ENCODE measurements around the gene SLC39A9. TPM values are rescaled to one million over a fixed set of nuclear protein-coding genes. Genes with fewer than 3 reads are reported as not detected.

SLC39A9 gene
- total and polyA plus RNA-seq, 8 donors, result 13.2 to 40.2 (median 28.6) TPM

- no peak overlapping the region for H3K4me3 ChIP-seq
- no peak for TF ChIP-seq CTCF (IDR thresholded peaks at IDR 0.05)
- H3K27ac ChIP-seq, result no peak overlapping the region
- no peak for DNase-seq
- no peaks in the 10 kb centered on the region for H3K36me3 ChIP-seq
- no peaks in the 10 kb centered on the region for H3K9me3 ChIP-seq
- ATAC-seq, result no peak
- no peaks in the 10 kb centered on the region for H3K27me3 ChIP-seq
- no peak for FAIRE-seq
- intact Hi-C loops (cut with DNase I), result no loop called here
- 75 to 91% methylated on average over 5 of the region's 5 CpGs for WGBS, 2 donors
- no peaks in the 10 kb centered on the region for H3K4me1 ChIP-seq
These were observed 46.6 kb upstream of the SLC39A9 start for GRCh38 chr14:69351911-69352310.

- DNase-seq (no peak), FAIRE-seq (no peak), ATAC-seq (no peak)
- 93 to 96% methylated on average over 3 of the region's 3 CpGs for WGBS, 2 donors
- Histone ChIP-seq H3K9me3 (no peaks in the 10 kb centered on the region), H3K27ac (no peak overlapping the region), H3K4me3 (no peak overlapping the region), H3K4me1 (no peaks in the 10 kb centered on the region), H3K36me3 (no peaks in the 10 kb centered on the region), H3K27me3 (no peaks in the 10 kb centered on the region)
- TF ChIP-seq CTCF (IDR thresholded peaks at IDR 0.05), result no peak
- intact Hi-C loops (cut with DNase I), result no loop called here
These were observed 45.3 kb upstream of the SLC39A9 start for GRCh38 chr14:69353168-69353567.

- no peak for TF ChIP-seq CTCF (IDR thresholded peaks at IDR 0.05)
- Histone ChIP-seq H3K9me3 (no peaks in the 10 kb centered on the region), H3K36me3 (no peaks in the 10 kb centered on the region), H3K4me3 (no peak overlapping the region), H3K27ac (no peak overlapping the region), H3K27me3 (no peaks in the 10 kb centered on the region), H3K4me1 (no peaks in the 10 kb centered on the region)
- no peak for FAIRE-seq
- 72 to 83% methylated on average over 11 of the region's 11 CpGs for WGBS, 2 donors
- ATAC-seq, result peak in 2 of 4 donors; percentile 52 to 78
- intact Hi-C loops (cut with DNase I), result no loop called here
- no peak for DNase-seq
These were observed 43.9 kb upstream of the SLC39A9 start for GRCh38 chr14:69354383-69355153.

- Histone ChIP-seq H3K9me3 (no peaks in the 10 kb centered on the region), H3K27me3 (no peaks in the 10 kb centered on the region), H3K27ac (no peak overlapping the region), H3K36me3 (no peaks in the 10 kb centered on the region), H3K4me3 (no peak overlapping the region), H3K4me1 (no peaks in the 10 kb centered on the region)
- intact Hi-C loops (cut with DNase I), result no loop called here
- DNase-seq (no peak), FAIRE-seq (no peak), ATAC-seq (no peak)
- no peak for TF ChIP-seq CTCF (IDR thresholded peaks at IDR 0.05)
- WGBS, 2 donors, result 88 to 94% methylated on average over 6 of the region's 6 CpGs
These were observed 43.3 kb upstream of the SLC39A9 start for GRCh38 chr14:69355154-69355597.

GRCh38 chr14:69355607-69356281, 42.7 kb upstream of the SLC39A9 start:
- Histone ChIP-seq H3K4me1 (no peaks in the 10 kb centered on the region), H3K4me3 (no peak overlapping the region), H3K27me3 (no peaks in the 10 kb centered on the region), H3K27ac (no peak overlapping the region), H3K9me3 (no peaks in the 10 kb centered on the region), H3K36me3 (no peaks in the 10 kb centered on the region)
- 68 to 76% methylated on average over 6 of the region's 6 CpGs for WGBS, 2 donors
- no peak for DNase-seq
- TF ChIP-seq CTCF (IDR thresholded peaks at IDR 0.05), result no peak
- intact Hi-C loops (cut with DNase I), result no loop called here
- FAIRE-seq, result no peak
- peak in 3 of 4 donors; percentile 41 to 44 (median 42) for ATAC-seq

Measured in pancreas (tissue), 10 donors.